Stimulated activated CD4-positive, alpha-beta T cell treated with anti-CD3 and anti-CD28 coated beads, Interleukin-2, amount 100 ng/mL, for 4 hours (primary cell): ENCODE data around the gene CCDC28A.

ENCODE experiments used
- DNase-seq: peaks from one replicate; pipeline ENCODE4 v3.0.0-alpha.2; 2020; ENCODE audit warnings: low read depth

The CCDC28A gene

GRCh38 chr6:138833816-138834539 lies 60.4 kb downstream of the CCDC28A start:
- no peak for DNase-seq

GRCh38 chr6:138837246-138837645 lies 63.7 kb downstream of the CCDC28A start:
- DNase-seq, result no peak
